CD4-positive, alpha-beta T cell treated with Interleukin-12 subunit alpha and Interleukin-12 subunit beta, for 1 hour (primary cell): ENCODE measurements around the gene DCST1.
A peak's percentile ranks its signal among the peaks of the same experiment; 100 is the strongest.
"Not testable (repeated sequence)": the region's sequence is repeated elsewhere in the genome, so short reads cannot be mapped to it uniquely, and the experiment has no call there.

Experiments used
- DNase-seq: peaks from one replicate; pipeline ENCODE4 v3.0.0-alpha.2; 2020

Gene DCST1, protein sequence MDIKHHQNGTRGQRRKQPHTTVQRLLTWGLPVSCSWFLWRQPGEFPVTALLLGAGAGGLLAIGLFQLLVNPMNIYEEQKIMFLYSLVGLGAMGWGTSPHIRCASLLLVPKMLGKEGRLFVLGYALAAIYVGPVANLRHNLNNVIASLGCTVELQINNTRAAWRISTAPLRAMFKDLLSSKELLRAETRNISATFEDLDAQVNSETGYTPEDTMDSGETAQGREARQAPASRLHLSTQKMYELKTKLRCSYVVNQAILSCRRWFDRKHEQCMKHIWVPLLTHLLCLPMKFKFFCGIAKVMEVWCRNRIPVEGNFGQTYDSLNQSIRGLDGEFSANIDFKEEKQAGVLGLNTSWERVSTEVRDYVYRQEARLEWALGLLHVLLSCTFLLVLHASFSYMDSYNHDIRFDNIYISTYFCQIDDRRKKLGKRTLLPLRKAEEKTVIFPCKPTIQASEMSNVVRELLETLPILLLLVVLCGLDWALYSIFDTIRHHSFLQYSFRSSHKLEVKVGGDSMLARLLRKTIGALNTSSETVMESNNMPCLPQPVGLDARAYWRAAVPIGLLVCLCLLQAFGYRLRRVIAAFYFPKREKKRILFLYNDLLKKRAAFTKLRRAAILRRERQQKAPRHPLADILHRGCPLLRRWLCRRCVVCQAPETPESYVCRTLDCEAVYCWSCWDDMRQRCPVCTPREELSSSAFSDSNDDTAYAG

DNA sequence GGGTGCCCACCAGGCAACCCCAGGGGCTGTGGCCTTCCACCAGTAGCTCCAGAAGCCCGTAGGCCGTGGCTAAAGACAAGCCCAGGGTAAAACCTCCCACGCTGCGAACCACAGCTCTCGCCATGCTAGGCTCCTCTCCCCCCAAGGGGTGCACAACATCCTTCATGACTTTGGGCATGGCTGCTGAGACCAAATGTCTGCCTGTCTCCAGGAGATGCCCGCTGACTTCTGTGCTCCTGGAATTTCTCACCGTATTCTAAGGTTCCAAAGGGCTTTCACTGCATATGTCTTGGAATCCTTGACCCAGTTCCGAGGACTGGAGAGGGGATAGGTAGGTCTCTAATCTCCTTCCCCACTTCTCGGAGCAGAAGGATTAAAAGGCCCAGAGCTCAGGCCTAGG lies at the start of gene DCST1, which contains the start of gene DCST2:
Gene DCST1, plus strand, starts transcription at position 301 of the 400 bp plus-strand sequence. CDS start 213 bp downstream, outside the sequence.
Gene DCST2, minus strand, starts transcription at position 258 of the 400 bp plus-strand sequence. Its CDS starts 80 bp downstream, at position 178.
- no peak for DNase-seq

DNA sequence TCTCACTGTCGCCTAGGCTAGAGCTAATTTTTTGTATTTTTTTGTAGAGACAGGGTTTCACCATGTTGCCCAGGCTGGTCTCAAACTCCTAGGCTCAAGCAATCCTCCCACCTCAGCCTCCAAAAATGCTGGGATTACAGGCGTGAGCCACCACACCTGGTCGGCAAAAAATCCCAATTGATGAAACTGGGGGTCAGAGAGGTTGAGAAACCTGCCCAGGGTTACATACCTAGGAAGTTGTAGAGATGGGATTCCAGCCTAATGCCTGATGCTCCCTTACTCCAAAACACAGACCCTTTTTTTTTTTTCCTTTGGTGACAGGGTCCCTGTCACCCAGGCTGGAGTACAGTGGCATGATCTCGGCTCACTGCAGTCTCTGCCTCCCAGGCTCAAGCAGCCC lies 46.9 kb upstream of the DCST1 start:
- DNase-seq, result not testable (repeated sequence)

- DNase-seq, result no peak
Measured at GRCh38 chr1:154987326-154987725, 46.3 kb upstream of the DCST1 start.

DNA sequence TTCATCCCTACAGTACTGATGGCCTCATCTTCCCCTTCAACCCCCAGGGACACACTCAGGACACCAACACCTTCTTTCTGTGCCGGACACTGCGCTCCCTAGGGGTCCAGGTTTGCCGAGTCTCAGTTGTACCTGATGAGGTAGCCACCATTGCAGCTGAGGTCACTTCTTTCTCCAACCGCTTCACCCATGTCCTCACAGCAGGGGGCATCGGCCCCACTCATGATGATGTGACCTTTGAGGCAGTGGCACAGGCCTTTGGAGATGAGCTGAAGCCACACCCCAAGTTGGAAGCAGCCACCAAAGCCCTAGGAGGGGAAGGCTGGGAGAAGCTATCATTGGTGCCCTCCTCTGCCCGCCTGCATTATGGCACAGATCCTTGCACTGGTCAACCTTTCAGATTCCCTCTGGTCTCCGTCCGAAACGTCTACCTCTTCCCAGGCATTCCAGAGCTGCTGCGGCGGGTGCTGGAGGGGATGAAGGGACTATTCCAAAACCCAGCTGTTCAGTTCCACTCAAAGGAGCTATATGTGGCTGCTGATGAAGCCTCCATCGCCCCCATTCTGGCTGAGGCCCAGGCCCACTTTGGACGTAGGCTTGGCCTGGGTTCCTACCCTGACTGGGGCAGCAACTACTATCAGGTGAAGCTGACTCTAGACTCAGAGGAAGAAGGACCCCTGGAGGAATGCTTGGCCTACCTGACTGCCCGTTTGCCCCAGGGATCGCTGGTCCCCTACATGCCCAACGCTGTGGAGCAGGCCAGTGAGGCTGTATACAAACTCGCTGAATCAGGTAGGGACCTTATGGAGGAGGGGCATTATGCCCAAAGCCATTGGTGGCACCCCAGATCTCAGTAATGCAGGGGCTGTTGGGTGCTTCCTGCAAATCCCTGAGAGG lies 45.3 kb upstream of the DCST1 start:
- no peak for DNase-seq

DNA sequence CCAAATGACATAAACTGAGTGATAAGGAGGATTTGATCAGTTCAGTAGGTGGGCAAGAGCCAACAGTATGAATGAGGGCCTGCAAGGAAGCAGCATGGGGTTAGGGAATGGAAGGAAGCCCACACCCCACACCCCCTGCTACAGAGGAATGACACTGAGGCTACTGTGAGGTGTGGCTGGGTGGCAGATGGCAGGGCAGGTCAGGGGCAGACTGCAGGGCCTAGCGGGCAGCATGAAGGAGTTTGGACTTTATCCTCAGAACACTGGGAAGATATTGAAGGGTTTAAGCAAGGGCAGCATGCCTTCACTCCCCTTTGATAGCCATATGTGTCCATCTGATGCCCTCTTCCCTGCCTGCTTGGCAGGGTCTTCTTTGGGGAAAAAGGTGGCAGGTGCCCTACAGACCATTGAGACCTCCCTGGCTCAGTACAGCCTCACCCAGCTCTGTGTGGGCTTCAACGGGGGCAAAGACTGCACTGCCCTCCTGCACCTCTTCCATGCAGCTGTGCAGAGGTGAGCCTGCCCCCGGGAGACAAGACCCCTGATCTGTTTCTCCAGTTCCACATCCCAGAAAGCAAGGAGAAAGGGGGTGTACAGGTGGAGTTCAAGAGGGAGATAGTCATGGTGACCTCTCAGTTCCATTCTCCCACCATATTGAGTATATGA lies 44.3 kb upstream of the DCST1 start:
- DNase-seq, result no peak

DNA sequence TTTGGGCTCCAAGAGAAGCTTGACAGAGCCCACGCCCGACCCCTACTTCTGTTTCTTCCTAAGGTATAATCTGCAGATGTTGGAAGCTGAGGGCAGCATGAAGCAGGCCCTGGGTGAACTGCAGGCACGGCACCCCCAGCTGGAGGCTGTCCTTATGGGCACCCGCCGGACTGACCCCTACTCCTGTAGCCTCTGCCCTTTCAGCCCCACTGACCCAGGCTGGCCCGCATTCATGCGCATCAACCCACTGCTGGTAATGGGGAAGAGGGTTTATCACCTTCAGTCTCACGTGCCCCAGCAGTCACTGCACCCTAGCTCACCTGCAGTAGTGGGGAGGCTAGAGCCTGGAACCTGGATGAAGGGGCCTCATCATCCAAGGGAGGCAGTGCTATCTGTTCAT lies 43.3 kb upstream of the DCST1 start:
- DNase-seq, result no peak

DNA sequence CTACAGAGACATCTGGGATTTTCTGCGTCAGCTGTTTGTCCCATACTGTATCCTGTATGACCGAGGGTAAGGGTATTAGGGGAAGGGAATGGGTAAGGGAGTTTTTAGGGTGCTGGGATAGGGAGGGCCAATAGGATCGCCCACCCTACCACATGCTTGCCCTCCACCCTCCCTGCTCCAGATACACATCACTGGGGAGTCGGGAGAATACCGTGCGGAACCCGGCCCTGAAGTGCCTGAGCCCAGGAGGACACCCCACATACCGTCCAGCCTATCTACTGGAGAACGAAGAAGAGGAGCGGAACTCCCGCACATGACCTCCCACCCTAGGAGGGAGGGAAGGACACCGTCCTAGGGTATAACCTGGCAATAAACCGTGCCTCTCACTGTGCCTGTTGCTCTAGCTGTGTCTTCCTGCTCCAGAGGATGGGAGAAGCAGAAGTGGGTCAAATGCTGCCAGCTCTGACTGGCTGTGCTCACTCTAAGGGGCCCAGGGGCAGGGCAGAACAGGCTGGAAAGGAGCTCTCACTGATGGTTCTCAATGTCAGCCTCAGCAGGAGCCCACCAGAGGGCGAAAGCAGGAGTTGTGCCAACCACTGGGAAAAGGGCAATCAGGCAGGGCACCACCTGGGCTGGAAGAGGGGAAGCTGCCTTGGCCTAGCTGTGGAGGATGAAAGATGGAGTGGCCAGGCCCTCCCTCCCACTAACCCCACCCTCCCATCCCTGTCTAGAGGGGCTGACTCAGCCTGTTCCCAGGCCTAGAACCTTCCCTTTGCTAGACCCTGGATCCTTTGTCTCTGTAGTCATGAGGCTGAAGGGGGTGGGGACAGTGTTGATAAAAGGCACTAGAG lies 40.7 kb upstream of the DCST1 start:
- DNase-seq, result no peak

GRCh38 chr1:154993572-154994268 lies 39.9 kb upstream of the DCST1 start, which contains the start of gene LENEP:
TSS of gene LENEP (plus strand) at chr1:154993586. CDS start at chr1:154993608, 22 bp downstream.
- no peak for DNase-seq

GRCh38 chr1:154994269-154994587 lies 39.4 kb upstream of the DCST1 start:
- DNase-seq, result no peak

- DNase-seq, result no peak
Measured at GRCh38 chr1:154994591-154994990, 39.0 kb upstream of the DCST1 start.

- DNase-seq, result not testable (repeated sequence)
Measured at GRCh38 chr1:154995301-154995983, 38.2 kb upstream of the DCST1 start.

DNA sequence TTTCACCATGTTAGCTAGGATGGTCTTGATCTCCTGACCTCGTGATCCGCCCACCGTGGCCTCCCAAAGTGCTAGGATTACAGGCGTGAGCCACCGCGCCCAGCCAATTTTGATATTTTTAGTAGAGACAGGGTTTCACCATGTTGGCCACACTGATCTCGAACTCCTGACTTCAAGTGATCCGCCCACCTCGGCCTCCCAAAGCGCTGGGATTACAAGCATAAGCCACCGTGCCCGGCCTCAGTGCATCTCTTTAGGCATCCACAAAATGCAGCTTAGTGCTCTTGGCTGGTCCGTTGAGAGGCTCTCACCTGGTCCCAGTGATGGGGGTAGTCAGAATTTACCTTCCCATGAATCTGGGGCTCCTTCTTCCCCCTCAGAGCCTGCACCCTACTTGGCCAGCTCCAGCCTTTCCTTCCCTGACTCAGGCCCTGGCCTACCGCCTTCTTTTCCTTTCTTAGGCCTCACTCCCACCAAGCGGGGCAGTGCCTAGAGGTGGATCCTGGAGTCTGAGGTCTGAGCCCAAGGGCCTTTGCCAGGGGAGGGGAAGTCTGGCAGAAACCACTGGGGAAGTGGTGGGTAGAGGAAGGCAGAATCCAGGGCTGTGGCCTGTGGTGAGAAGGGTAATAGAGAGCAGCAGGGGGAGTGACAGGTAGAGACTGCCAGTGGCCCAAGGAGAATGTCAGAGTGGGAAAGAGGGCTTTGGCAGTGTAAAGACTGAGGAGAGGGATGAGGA lies 36.5 kb upstream of the DCST1 start:
- DNase-seq, result no peak

DNA sequence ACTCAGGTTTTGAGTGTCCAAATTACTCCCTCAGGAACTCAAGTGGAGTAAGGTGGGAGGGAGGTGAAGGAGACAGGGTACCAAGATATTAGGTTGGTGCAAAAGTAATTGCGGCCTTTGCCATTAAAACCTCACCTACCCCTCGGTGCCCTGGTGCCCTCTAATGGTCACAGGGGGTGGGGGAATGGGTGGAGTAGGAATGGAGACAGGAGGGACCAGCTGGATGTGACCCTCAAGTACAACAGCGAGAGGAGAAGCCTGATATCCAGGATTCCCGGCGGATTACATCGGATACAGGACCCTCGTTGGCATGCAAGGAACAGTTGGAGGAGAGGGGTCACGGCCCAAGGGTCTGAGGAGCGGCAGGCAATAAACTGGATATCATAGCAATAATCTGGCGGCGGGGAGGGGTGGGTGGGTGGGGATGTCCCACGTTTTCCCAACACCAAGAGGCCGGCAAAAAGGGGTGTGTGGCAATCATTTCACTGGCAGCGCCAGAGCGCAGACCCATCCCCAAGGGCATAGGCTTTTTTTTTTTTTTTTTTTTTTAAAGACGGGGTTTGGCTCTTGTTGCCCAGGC lies 35.3 kb upstream of the DCST1 start:
- DNase-seq, result no peak

DNA sequence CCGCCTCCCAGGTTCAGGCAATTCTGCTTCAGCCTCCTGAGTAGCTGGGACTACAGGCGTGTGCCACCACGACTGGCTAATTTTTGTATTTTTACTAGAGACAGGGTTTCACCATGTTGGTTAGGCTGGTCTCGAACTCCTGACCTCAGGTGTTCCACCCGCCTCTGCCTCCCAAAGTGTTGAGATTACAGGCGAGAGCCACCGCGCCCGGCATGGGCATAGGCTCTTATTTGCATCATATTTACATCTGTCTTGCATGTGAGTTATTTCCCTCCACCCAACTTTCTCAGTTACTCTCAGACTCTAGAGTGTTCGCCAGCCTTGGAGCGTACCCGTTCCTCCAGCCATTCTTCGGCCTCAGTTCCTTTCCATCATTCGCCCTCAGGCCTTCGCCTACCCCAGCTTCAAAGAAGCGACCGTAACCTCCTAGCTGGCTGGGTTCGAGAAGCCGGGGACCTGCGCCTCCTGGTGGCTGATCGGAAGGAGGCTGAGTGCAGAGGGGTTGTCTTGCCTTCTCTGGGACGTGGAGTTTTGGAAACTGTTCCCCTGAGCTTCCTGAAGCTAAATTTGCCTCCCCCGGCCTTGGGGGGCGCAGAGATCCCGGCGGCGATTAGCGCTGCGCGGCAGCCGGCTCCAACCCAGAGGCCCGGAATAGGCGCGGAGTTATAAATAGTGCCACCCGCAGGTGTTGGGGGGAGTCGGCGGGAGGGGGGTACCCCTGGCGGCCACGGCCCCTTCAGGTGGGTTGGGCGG lies 34.6 kb upstream of the DCST1 start:
- peak; percentile 79 for DNase-seq

- DNase-seq, result peak; percentile 55
Measured at GRCh38 chr1:154999571-155000410, 33.8 kb upstream of the DCST1 start.

DNA sequence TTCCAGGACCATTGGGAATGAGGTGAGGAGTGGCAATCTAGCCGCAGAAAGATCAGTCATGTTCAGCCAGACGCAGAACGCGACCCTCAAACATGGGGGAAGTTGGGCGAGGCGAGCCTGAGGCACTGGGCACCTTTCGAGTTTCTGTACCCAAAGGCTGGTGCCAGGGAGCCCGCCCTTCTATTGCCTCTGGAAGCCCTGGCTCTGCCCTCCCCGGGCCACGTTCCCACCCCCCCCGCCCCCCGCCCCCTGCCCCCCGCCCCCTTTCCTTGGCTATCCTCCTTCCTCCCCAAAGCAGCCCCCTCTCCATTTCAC lies 33.3 kb upstream of the DCST1 start:
- no peak for DNase-seq

DNA sequence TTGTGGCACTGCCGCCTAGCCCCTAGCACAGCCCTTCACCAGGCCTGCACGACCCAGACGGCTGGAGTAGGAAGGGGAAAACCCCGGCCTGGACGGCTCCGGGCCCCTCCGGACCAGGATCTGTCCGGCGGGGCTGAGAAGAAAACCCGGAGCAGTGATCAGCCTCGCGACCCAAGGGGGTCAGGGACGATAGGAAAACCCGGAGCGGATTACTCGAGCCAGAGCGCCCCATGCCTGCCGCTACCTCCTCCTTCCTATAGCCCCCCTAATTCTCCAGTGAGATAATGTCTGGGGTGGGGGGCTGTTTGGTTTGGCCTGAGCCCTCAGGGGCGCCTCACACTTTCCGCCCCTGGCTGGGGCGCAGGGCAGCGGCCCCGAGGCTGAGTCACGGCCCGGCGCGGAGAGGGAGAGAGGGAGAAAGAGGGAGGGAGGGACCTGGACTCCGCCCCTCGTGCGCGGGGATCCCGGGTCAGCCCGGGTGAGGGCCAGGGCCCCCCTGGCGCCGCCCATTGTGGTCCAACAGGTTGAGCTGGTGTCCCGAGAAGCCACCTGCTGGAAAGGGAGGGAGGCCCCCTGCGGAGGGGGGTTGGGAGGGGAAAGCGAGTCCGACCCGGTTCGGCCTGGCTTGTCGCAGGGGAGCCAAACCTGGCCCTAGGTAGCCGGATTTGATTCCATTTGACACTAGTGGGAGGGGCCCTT lies 32.7 kb upstream of the DCST1 start:
- peak; percentile 82 for DNase-seq
